ENCODE measurements around the gene PCK2. TPM values are rescaled to one million over a fixed set of nuclear protein-coding genes. Genes with fewer than 3 reads are reported as not detected.

Gene PCK2
- total RNA-seq (2022; extraction: Qiagen RNA extraction): 15.8 to 22.3 TPM (median 20.7 TPM) in 5 replicates

GRCh38 chr14:24093901-24094840 lies at the start of gene PCK2:
Gene PCK2, plus strand, starts transcription at chr14:24094311. Its CDS starts 95 bp downstream, at chr14:24094406.

GRCh38 chr14:24051789-24052655 lies 42.1 kb upstream of the PCK2 start, which contains the start of gene CARMIL3:
Gene CARMIL3, plus strand, starts transcription at chr14:24052009. Its CDS starts 145 bp downstream, at chr14:24052154.

GRCh38 chr14:24071144-24071697 lies 22.9 kb upstream of the PCK2 start, which contains the start of gene CPNE6:
Gene CPNE6, plus strand, starts transcription at chr14:24071562. Its CDS starts 1,375 bp downstream, at chr14:24072937.

GRCh38 chr14:24114532-24115421 lies 20.7 kb downstream of the PCK2 start, which contains the start of the genes DCAF11 and NRL:
Gene DCAF11, plus strand, starts transcription at chr14:24114777. Its CDS starts 818 bp downstream, at chr14:24115595.
Gene NRL, minus strand, starts transcription at chr14:24114949. Its CDS starts 32,101 bp downstream, at chr14:24082848.

GRCh38 chr14:24130380-24130716 lies 36.2 kb downstream of the PCK2 start, which contains the start of gene FITM1:
Gene FITM1, plus strand, starts transcription at chr14:24130659. Its CDS starts 905 bp downstream, at chr14:24131564.

GRCh38 chr14:24135834-24136683 lies 41.9 kb downstream of the PCK2 start, which contains the start of gene PSME1:
Gene PSME1, plus strand, starts transcription at chr14:24136194. Its CDS starts 69 bp downstream, at chr14:24136263.

GRCh38 chr14:24141097-24141880 lies 47.2 kb downstream of the PCK2 start, which contains the start of gene EMC9:
Gene EMC9, minus strand, starts transcription at chr14:24141591. Its CDS starts 287 bp downstream, at chr14:24141304.

GRCh38 chr14:24146453-24146977 lies 52.4 kb downstream of the PCK2 start, which contains the start of gene PSME2:
Gene PSME2, minus strand, starts transcription at chr14:24146610. Its CDS starts 29 bp downstream, at chr14:24146581.

GRCh38 chr14:24146978-24147760 lies 53.1 kb downstream of the PCK2 start, which contains the start of gene RNF31:
Gene RNF31, plus strand, starts transcription at chr14:24147498. Its CDS starts 201 bp downstream, at chr14:24147699.

Other genes starting within 250 kb of the PCK2 start
- 44.3 to 49.9 TPM (median 47.7 TPM) in 5 replicates for gene DHRS4, start 140.5 kb upstream of the PCK2 start, total RNA-seq (2022; extraction: Qiagen RNA extraction)
- gene DHRS4L2, start 105.4 kb upstream of the PCK2 start, total RNA-seq (2022; extraction: Qiagen RNA extraction): 21.2 to 33.3 TPM (median 30.4 TPM) in 5 replicates
- 0.40 to 0.58 TPM (median 0.50 TPM) in 5 replicates for gene CARMIL3, start 42.3 kb upstream of the PCK2 start, total RNA-seq (2022; extraction: Qiagen RNA extraction)
- 0.05 TPM in 1 of 5 replicates, not detected in the others for gene CPNE6, start 22.7 kb upstream of the PCK2 start, total RNA-seq (2022; extraction: Qiagen RNA extraction)
- gene DCAF11, start 20.5 kb downstream of the PCK2 start, total RNA-seq (2022; extraction: Qiagen RNA extraction): 19.4 to 24.7 TPM (median 20.5 TPM) in 5 replicates
- gene NRL, start 20.6 kb downstream of the PCK2 start, total RNA-seq (2022; extraction: Qiagen RNA extraction): 0.60 to 1.1 TPM (median 0.97 TPM) in 5 replicates
- gene FITM1, start 36.3 kb downstream of the PCK2 start, total RNA-seq (2022; extraction: Qiagen RNA extraction): 0.07 to 0.15 TPM in 2 of 5 replicates, not detected in the others
- gene PSME1, start 41.9 kb downstream of the PCK2 start, total RNA-seq (2022; extraction: Qiagen RNA extraction): 161 to 192 TPM (median 170 TPM) in 5 replicates
- 49.0 to 66.1 TPM (median 64.4 TPM) in 5 replicates for gene EMC9, start 47.3 kb downstream of the PCK2 start, total RNA-seq (2022; extraction: Qiagen RNA extraction)
- gene PSME2, start 52.3 kb downstream of the PCK2 start, total RNA-seq (2022; extraction: Qiagen RNA extraction): 158 to 201 TPM (median 173 TPM) in 5 replicates
- 19.4 to 37.6 TPM (median 29.7 TPM) in 5 replicates for gene RNF31, start 53.2 kb downstream of the PCK2 start, total RNA-seq (2022; extraction: Qiagen RNA extraction)
- 17.6 to 21.5 TPM (median 19.7 TPM) in 5 replicates for gene IRF9, start 67.0 kb downstream of the PCK2 start, total RNA-seq (2022; extraction: Qiagen RNA extraction)
- gene REC8, start 77.8 kb downstream of the PCK2 start, total RNA-seq (2022; extraction: Qiagen RNA extraction): 2.6 to 8.3 TPM (median 4.8 TPM) in 5 replicates
- 78.9 to 89.8 TPM (median 88.2 TPM) in 5 replicates for gene IPO4, start 94.5 kb downstream of the PCK2 start, total RNA-seq (2022; extraction: Qiagen RNA extraction)
- 62.6 to 70.9 TPM (median 69.7 TPM) in 5 replicates for gene TM9SF1, start 101.1 kb downstream of the PCK2 start, total RNA-seq (2022; extraction: Qiagen RNA extraction)
- not detected in 5 replicates for gene TSSK4, start 111.4 kb downstream of the PCK2 start, total RNA-seq (2022; extraction: Qiagen RNA extraction)
- gene CHMP4A, start 119.2 kb downstream of the PCK2 start, total RNA-seq (2022; extraction: Qiagen RNA extraction): 75.4 to 107 TPM (median 77.3 TPM) in 5 replicates
- gene MDP1, start 121.8 kb downstream of the PCK2 start, total RNA-seq (2022; extraction: Qiagen RNA extraction): 30.3 to 32.5 TPM (median 31.5 TPM) in 5 replicates
- gene NEDD8, start 138.1 kb downstream of the PCK2 start, total RNA-seq (2022; extraction: Qiagen RNA extraction): 441 to 466 TPM (median 453 TPM) in 5 replicates
- gene GMPR2, start 138.6 kb downstream of the PCK2 start, total RNA-seq (2022; extraction: Qiagen RNA extraction): 55.1 to 62.8 TPM (median 56.6 TPM) in 5 replicates
- gene TINF2, start 148.3 kb downstream of the PCK2 start, total RNA-seq (2022; extraction: Qiagen RNA extraction): 34.5 to 39.1 TPM (median 37.5 TPM) in 5 replicates
- 0.65 to 1.3 TPM (median 1.1 TPM) in 5 replicates for gene TGM1, start 168.9 kb downstream of the PCK2 start, total RNA-seq (2022; extraction: Qiagen RNA extraction)
- 14.9 to 18.6 TPM (median 18.0 TPM) in 5 replicates for gene RABGGTA, start 177.3 kb downstream of the PCK2 start, total RNA-seq (2022; extraction: Qiagen RNA extraction)
- 11.3 to 14.7 TPM (median 12.9 TPM) in 5 replicates for gene DHRS1, start 205.5 kb downstream of the PCK2 start, total RNA-seq (2022; extraction: Qiagen RNA extraction)
- gene NOP9, start 205.5 kb downstream of the PCK2 start, total RNA-seq (2022; extraction: Qiagen RNA extraction): 14.5 to 19.5 TPM (median 17.5 TPM) in 5 replicates
- gene CIDEB, start 213.7 kb downstream of the PCK2 start, total RNA-seq (2022; extraction: Qiagen RNA extraction): 0.18 to 0.66 TPM (median 0.20 TPM) in 5 replicates
- 2.2 to 6.0 TPM (median 5.7 TPM) in 5 replicates for gene LTB4R2, start 215.8 kb downstream of the PCK2 start, total RNA-seq (2022; extraction: Qiagen RNA extraction)
- 3.7 to 7.0 TPM (median 6.4 TPM) in 5 replicates for gene LTB4R, start 217.2 kb downstream of the PCK2 start, total RNA-seq (2022; extraction: Qiagen RNA extraction)
- not detected in 5 replicates for gene ADCY4, start 240.8 kb downstream of the PCK2 start, total RNA-seq (2022; extraction: Qiagen RNA extraction)
- not detected in 5 replicates for gene RIPK3, start 245.7 kb downstream of the PCK2 start, total RNA-seq (2022; extraction: Qiagen RNA extraction)

Measured in A549 treated with CORT108297 at 1 μM for 4 hours (cell line).